K562 treated with DMSO at 1 percent for 48 hours (cell line): ENCODE data around the gene METAP1. TPM values are rescaled to one million over a fixed set of nuclear protein-coding genes. Genes with fewer than 3 reads are reported as not detected.

Source experiments
- total RNA-seq: library from RNA; unstranded; fragments of 300-600 nt; gene quantifications from 2 replicates; pipeline ENCODE4 v1.2.3, GENCODE V29; 2022; ENCODE audit warnings: low replicate concordance; ENCODE audit errors: extremely low read depth

METAP1 gene
- 135 TPM in 1 of 2 replicates, not detected in the other for total RNA-seq

GRCh38 chr4:98995183-98996055 is at the start of gene METAP1:
TSS of gene METAP1 (plus strand) at chr4:98995721. CDS start at chr4:98995754, 33 bp downstream.

GRCh38 chr4:99088481-99089365 is 93.2 kb downstream of the METAP1 start, which contains the start of gene ADH5:
TSS of gene ADH5 (minus strand) at chr4:99088788. CDS start at chr4:99088700, 88 bp downstream.

Other genes starting within 250 kb of the METAP1 start
- not detected in 2 replicates for gene EIF4E, start 66.6 kb upstream of the METAP1 start, total RNA-seq
- gene ADH5, start 93.1 kb downstream of the METAP1 start, total RNA-seq = not detected in 2 replicates
- not detected in 2 replicates for gene ADH4, start 148.6 kb downstream of the METAP1 start, total RNA-seq
- gene ADH6, start 223.5 kb downstream of the METAP1 start, total RNA-seq = not detected in 2 replicates